Caco-2 (cell line): ENCODE results near the gene DDTL. TPM values are rescaled to one million over a fixed set of nuclear protein-coding genes. Genes with fewer than 3 reads are reported as not detected.
"Not testable (repeated sequence)": the region's sequence is repeated elsewhere in the genome, so short reads cannot be mapped to it uniquely, and the experiment has no call there.

Experiments used
- BruUV-seq: library from RNA; stranded (reverse); fragments of 400-500 nt; replicated peaks from 2 replicates; lab custom pipeline; 2021; lab: Mats Ljungman, UMichigan
- CTCF ChIA-PET: fragments of 300-600 bp; sonication (Branson Sonifier 250); formaldehyde crosslinking; loops from one replicate; lab custom pipeline; 2022; ENCODE audit warnings: antibody characterized with exemption; lab: Charles Lee
- POLR2A ChIA-PET: fragments of 300-600 bp; sonication (Branson Sonifier 250); formaldehyde crosslinking; loops from one replicate; lab custom pipeline; 2022; ENCODE audit warnings: antibody characterized with exemption; lab: Charles Lee
- DNase-seq, 2 experiments: peaks; one replicate each; pipeline versions ENCODE4 v3.0.0 to v3.0.0-alpha.2; 2020 to 2022
- H3K27me3 ChIP-seq: replicated peaks from 2 replicates; pipeline ENCODE4 v1.6.0; 2011; ENCODE audit warnings: low read length; ENCODE audit not compliant: control insufficient read depth, insufficient read depth
- H3K36me3 ChIP-seq: 2 replicates; pipeline ENCODE4 v1.5.1; 2011; ENCODE audit warnings: low read length; ENCODE audit not compliant: control insufficient read depth, insufficient read depth
- H3K4me1 ChIP-seq: fragments of 250-450 bp; sonication (Bioruptor Pico); 2 replicates; pipeline ENCODE4 v1.5.1; 2020; ENCODE audit warnings: mild to moderate bottlenecking
- H3K4me3 ChIP-seq: 2 replicates; pipeline ENCODE4 v1.5.1; 2011; ENCODE audit warnings: low read depth, mild to moderate bottlenecking, control low read depth, low read length
- H3K9me3 ChIP-seq: fragments of 250-450 bp; sonication (Bioruptor Pico); 2 replicates; pipeline ENCODE4 v1.5.1; 2020; ENCODE audit warnings: mild to moderate bottlenecking, moderate library complexity
- H3K27ac Mint-ChIP-seq: one replicate; pipeline ENCODE4 v1.8.0; 2022; ENCODE audit warnings: mixed read lengths; ENCODE audit not compliant: unreplicated experiment
- H3K27me3 Mint-ChIP-seq: one replicate; pipeline ENCODE4 v1.8.0; 2022; ENCODE audit warnings: mixed read lengths; ENCODE audit not compliant: insufficient read depth, unreplicated experiment
- H3K36me3 Mint-ChIP-seq: one replicate; pipeline ENCODE4 v1.8.0; 2022; ENCODE audit warnings: mild to moderate bottlenecking, mixed read lengths; ENCODE audit not compliant: insufficient read depth, unreplicated experiment
- H3K4me1 Mint-ChIP-seq: one replicate; pipeline ENCODE4 v1.8.0; 2022; ENCODE audit warnings: low read depth, mixed read lengths; ENCODE audit not compliant: unreplicated experiment
- H3K4me3 Mint-ChIP-seq: one replicate; pipeline ENCODE4 v1.8.0; 2022; ENCODE audit warnings: mild to moderate bottlenecking, moderate library complexity, mixed read lengths; ENCODE audit not compliant: unreplicated experiment
- H3K9me3 Mint-ChIP-seq: one replicate; pipeline ENCODE4 v1.8.0; 2022; ENCODE audit warnings: mixed read lengths; ENCODE audit not compliant: unreplicated experiment
- intact Hi-C: fragments of 100-400 bp; cut with micrococcal nuclease; formaldehyde crosslinking; loops from one replicate; pipeline ENCODE4 v1.10.0; 2022; ENCODE audit not compliant: unreplicated experiment
- total RNA-seq: library from RNA; stranded (reverse); gene quantifications from 2 replicates; pipeline ENCODE4 v1.2.3, GENCODE V29; 2022

Gene DDTL
- total RNA-seq, 1 experiment from 2014 or later, result 4.1 TPM

GRCh38 chr22:23953485-23953884, 13.2 kb upstream of the DDTL start:
- DNase-seq, H3K27me3 ChIP-seq, H3K4me1 ChIP-seq, H3K4me3 ChIP-seq, H3K36me3 Mint-ChIP-seq, CTCF ChIA-PET, POLR2A ChIA-PET, H3K4me1 Mint-ChIP-seq, H3K9me3 Mint-ChIP-seq, H3K27ac Mint-ChIP-seq, intact Hi-C loops, H3K27me3 Mint-ChIP-seq, H3K36me3 ChIP-seq, H3K4me3 Mint-ChIP-seq, H3K9me3 ChIP-seq, BruUV-seq: not testable (repeated sequence)

- H3K4me1 Mint-ChIP-seq, H3K4me1 ChIP-seq, H3K27me3 Mint-ChIP-seq, H3K36me3 ChIP-seq, H3K36me3 Mint-ChIP-seq, H3K27me3 ChIP-seq, POLR2A ChIA-PET, CTCF ChIA-PET, H3K4me3 Mint-ChIP-seq, H3K9me3 Mint-ChIP-seq, BruUV-seq, H3K4me3 ChIP-seq, H3K9me3 ChIP-seq, H3K27ac Mint-ChIP-seq, intact Hi-C loops, DNase-seq: not testable (repeated sequence)
Observed at GRCh38 chr22:23954193-23954990, 12.3 kb upstream of the DDTL start.

GRCh38 chr22:23954991-23955305, 11.7 kb upstream of the DDTL start:
- H3K4me1 ChIP-seq, BruUV-seq, H3K27ac Mint-ChIP-seq, H3K4me1 Mint-ChIP-seq, H3K36me3 ChIP-seq, H3K27me3 Mint-ChIP-seq, H3K27me3 ChIP-seq, CTCF ChIA-PET, H3K4me3 Mint-ChIP-seq, H3K36me3 Mint-ChIP-seq, H3K9me3 ChIP-seq, POLR2A ChIA-PET, H3K9me3 Mint-ChIP-seq, H3K4me3 ChIP-seq, DNase-seq: not testable (repeated sequence)
- intact Hi-C loops, result loop anchor here (5.0 kb wide), 2 partner anchors 68 to 93 kb away; no protein-coding TSS in a partner anchor

- not testable (repeated sequence) for DNase-seq, H3K36me3 Mint-ChIP-seq, H3K4me3 Mint-ChIP-seq, H3K9me3 Mint-ChIP-seq, H3K27ac Mint-ChIP-seq, H3K4me1 Mint-ChIP-seq, H3K36me3 ChIP-seq, H3K4me1 ChIP-seq, H3K4me3 ChIP-seq, H3K27me3 Mint-ChIP-seq, BruUV-seq, H3K27me3 ChIP-seq, H3K9me3 ChIP-seq
- POLR2A ChIA-PET, result interaction anchor here (0.6 kb wide), 1 partner anchor 62 kb away, joined by 3 read pairs; the partner anchor contains the start of gene MIF
- CTCF ChIA-PET, result interaction anchor here (0.6 to 1.0 kb wide), 2 partner anchors 67 to 68 kb away, joined by 4 to 7 read pairs; no protein-coding TSS in a partner anchor
- intact Hi-C loops, result loop anchor here (5.0 kb wide), 2 partner anchors 69 to 94 kb away; no protein-coding TSS in a partner anchor
Observed at GRCh38 chr22:23955886-23956285, 10.8 kb upstream of the DDTL start.
